Stomach (tissue), 4 donors: Measurements from ENCODE around the gene KANK4.

ENCODE experiments used
- CTCF ChIP-seq, 7 experiments: fragments of 450-650 bp in 4 of 7; fragments of 200-600 bp in 3 of 7; sonication (generic) in 3 of 7; IDR thresholded peaks; one replicate each; pipeline ENCODE4 v1.5.1; 2016 to 2019; ENCODE audit warnings: antibody characterized with exemption in 7 of 7, control low read depth in 2 of 7, mild to moderate bottlenecking in 1 of 7
- POLR2A ChIP-seq, 4 donors: fragments of 450-650 bp; IDR thresholded peaks; one replicate each; pipeline ENCODE4 v1.6.1; 2016; ENCODE audit warnings: antibody characterized with exemption in 4 of 4, control low read depth in 2 of 4, mild to moderate bottlenecking in 1 of 4, moderate library complexity in 1 of 4

GRCh38 chr1:62335656-62336055 lies 16.4 kb upstream of the KANK4 start:
- TF ChIP-seq CTCF (IDR thresholded peaks at IDR 0.05) (no peak), POLR2A (IDR thresholded peaks at IDR 0.05) (no peak)
